ENCODE results near the gene CHI3L1. TPM values are rescaled to one million over a fixed set of nuclear protein-coding genes. Genes with fewer than 3 reads are reported as not detected.

Gene CHI3L1
- total RNA-seq, 1 donor from 2014 or later: not detected

- no peaks in the 10 kb centered on the region for H3K36me3 Mint-ChIP-seq (ENCODE audit: low read depth)
- no peak overlapping the region for H3K27ac Mint-ChIP-seq (ENCODE audit: unreplicated experiment)
- H3K4me1 Mint-ChIP-seq: no peaks in the 10 kb centered on the region
- DNase-seq (ENCODE audit: low read depth, low spot score): no peak
- TF ChIP-seq CTCF (conservative IDR thresholded peaks at IDR 0.05): no peak
- peaks cover 2% of the 10 kb centered on the region for H3K27me3 Mint-ChIP-seq (ENCODE audit: low read depth)
- no peaks in the 10 kb centered on the region for H3K9me3 Mint-ChIP-seq
- H3K4me3 Mint-ChIP-seq: no peak overlapping the region
Observed at GRCh38 chr1:203206129-203206687, 19.7 kb upstream of the CHI3L1 start.

GRCh38 chr1:203204756-203205155, 18.3 kb upstream of the CHI3L1 start:
- Mint-ChIP-seq H3K9me3 (no peaks in the 10 kb centered on the region), H3K27ac (ENCODE audit: unreplicated experiment) (no peak overlapping the region), H3K27me3 (ENCODE audit: low read depth) (peaks cover 2% of the 10 kb centered on the region), H3K4me3 (no peak overlapping the region), H3K36me3 (ENCODE audit: low read depth) (no peaks in the 10 kb centered on the region), H3K4me1 (no peaks in the 10 kb centered on the region)
- no peak for DNase-seq (ENCODE audit: low read depth, low spot score)
- TF ChIP-seq CTCF (conservative IDR thresholded peaks at IDR 0.05): no peak

GRCh38 chr1:203202431-203203245, 16.1 kb upstream of the CHI3L1 start:
- Mint-ChIP-seq H3K9me3 (no peaks in the 10 kb centered on the region), H3K4me1 (no peaks in the 10 kb centered on the region), H3K27ac (ENCODE audit: unreplicated experiment) (no peak overlapping the region), H3K4me3 (no peak overlapping the region), H3K27me3 (ENCODE audit: low read depth) (peaks cover 2% of the 10 kb centered on the region), H3K36me3 (ENCODE audit: low read depth) (no peaks in the 10 kb centered on the region)
- no peak for DNase-seq (ENCODE audit: low read depth, low spot score)
- no peak for TF ChIP-seq CTCF (conservative IDR thresholded peaks at IDR 0.05)

- Mint-ChIP-seq H3K36me3 (ENCODE audit: low read depth) (no peaks in the 10 kb centered on the region), H3K4me1 (no peaks in the 10 kb centered on the region), H3K9me3 (no peaks in the 10 kb centered on the region), H3K27ac (ENCODE audit: unreplicated experiment) (no peak overlapping the region), H3K27me3 (ENCODE audit: low read depth) (peaks cover 2% of the 10 kb centered on the region), H3K4me3 (no peak overlapping the region)
- no peak for TF ChIP-seq CTCF (conservative IDR thresholded peaks at IDR 0.05)
- no peak for DNase-seq (ENCODE audit: low read depth, low spot score)
Observed at GRCh38 chr1:203201516-203202205, 15.2 kb upstream of the CHI3L1 start.

GRCh38 chr1:203200916-203201315, 14.4 kb upstream of the CHI3L1 start:
- Mint-ChIP-seq H3K36me3 (ENCODE audit: low read depth) (no peaks in the 10 kb centered on the region), H3K27ac (ENCODE audit: unreplicated experiment) (no peak overlapping the region), H3K4me3 (no peak overlapping the region), H3K9me3 (no peaks in the 10 kb centered on the region), H3K4me1 (no peaks in the 10 kb centered on the region), H3K27me3 (ENCODE audit: low read depth) (peaks cover 2% of the 10 kb centered on the region)
- TF ChIP-seq CTCF (conservative IDR thresholded peaks at IDR 0.05): no peak
- no peak for DNase-seq (ENCODE audit: low read depth, low spot score)
